NAMALWA (cell line): Measurements from ENCODE around the gene KCNK1.
"Not testable (repeated sequence)": the region's sequence is repeated elsewhere in the genome, so short reads cannot be mapped to it uniquely, and the experiment has no call there.

Source experiments
- DNase-seq: peaks from one replicate; pipeline ENCODE4 v3.0.0-alpha.2; 2015; ENCODE audit warnings: low spot score

KCNK1 gene

GRCh38 chr1:233607252-233608119 lies 6.4 kb upstream of the KCNK1 start:
- DNase-seq, result no peak

DNA sequence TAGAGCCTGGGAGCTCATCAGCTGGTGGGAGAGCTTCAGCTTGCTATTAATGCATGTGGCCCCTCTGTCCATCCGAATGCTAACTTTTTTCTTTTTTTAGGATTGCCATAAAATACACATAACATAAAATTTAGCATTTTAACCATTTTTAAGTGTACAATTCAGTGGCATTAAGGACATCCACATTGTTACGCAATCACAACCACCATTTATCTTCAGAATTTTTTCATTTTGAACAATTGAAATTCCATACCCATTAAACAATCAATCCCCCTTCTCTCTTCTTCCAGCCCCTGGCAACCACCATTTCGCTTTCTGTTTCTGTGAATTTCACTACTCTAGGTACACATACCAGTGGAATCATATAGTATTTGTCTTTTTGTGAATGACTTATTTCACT lies 4.9 kb upstream of the KCNK1 start:
- no peak for DNase-seq

GRCh38 chr1:233609926-233610325 lies 4.0 kb upstream of the KCNK1 start:
- no peak for DNase-seq

- no peak for DNase-seq
Measured at GRCh38 chr1:233610628-233611027, 3.3 kb upstream of the KCNK1 start.

GRCh38 chr1:233611363-233611762 lies 2.5 kb upstream of the KCNK1 start:
- not testable (repeated sequence) for DNase-seq

DNA sequence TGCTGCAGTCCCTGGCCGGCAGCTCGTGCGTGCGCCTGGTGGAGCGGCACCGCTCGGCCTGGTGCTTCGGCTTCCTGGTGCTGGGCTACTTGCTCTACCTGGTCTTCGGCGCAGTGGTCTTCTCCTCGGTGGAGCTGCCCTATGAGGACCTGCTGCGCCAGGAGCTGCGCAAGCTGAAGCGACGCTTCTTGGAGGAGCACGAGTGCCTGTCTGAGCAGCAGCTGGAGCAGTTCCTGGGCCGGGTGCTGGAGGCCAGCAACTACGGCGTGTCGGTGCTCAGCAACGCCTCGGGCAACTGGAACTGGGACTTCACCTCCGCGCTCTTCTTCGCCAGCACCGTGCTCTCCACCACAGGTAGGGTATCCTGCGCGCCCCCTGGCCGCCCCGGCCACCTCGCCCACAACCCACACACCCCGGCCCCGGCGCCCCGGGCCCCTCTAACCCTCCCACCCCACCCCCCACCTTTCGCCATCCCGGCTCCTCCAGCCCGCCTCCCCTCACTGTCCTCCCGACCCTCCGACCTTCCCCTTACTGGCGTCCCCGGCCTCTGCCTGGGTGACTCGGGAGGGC lies 352 bp downstream of the KCNK1 start:
- DNase-seq, result no peak

DNA sequence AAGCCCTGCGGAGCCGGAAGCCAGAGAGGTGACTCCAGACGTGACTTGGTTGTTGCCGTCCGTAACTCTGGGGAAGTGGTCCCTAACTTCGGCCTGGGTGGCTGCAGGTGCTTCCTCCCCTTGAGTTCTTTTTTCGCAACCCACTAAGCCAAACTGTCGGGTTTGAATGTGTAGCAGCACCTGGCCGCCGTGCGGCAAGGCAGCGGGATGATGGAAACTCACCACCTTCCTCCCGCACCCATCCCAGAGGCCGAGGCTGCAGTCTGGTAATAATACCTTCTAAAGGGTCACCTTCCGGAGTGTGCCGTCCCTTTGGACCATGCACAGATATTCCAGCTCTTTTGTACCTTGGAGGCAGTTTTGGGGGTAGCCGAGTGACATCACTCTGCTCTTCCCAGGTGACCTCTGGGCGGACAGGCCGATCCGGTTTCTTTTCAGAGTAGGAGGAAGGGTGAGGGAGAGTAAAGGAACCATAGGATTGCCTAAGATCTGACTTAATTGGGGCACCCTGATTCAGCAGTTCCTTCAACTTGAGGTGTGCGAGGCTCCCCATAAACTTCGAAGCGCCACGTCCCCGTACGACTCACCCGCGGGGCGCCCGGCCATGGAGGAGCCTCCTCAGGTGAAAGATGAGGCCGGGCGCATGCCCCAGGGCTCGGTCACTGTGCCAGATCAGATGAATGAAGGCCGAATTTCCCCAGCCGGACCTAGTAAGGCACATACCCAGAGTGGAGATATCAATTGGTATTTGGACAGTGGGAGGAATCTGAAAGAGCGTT lies 1.0 kb downstream of the KCNK1 start:
- no peak for DNase-seq

GRCh38 chr1:233615571-233615970 lies 1.7 kb downstream of the KCNK1 start:
- no peak for DNase-seq

GRCh38 chr1:233617025-233617424 lies 3.1 kb downstream of the KCNK1 start:
- no peak for DNase-seq

DNA sequence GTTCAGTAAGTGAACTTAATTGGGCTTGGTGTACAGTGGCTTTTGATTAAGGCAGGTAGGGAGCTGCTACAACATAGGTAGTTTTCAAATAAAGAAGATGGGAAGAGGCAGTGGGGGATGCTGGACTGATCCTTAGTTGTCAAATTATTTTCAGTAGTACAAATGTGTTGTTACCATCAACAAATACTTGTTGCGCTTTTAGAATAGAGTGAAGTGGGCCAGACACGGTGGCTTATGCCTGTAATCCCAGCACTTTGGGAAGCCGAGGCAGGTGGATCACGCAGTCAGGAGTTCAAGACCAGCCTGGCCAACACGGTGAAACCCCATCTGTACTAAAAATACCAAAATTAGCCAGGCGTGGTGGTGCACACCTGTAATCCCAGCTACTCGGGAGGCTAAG lies 5.5 kb downstream of the KCNK1 start:
- DNase-seq, result not testable (repeated sequence)

DNA sequence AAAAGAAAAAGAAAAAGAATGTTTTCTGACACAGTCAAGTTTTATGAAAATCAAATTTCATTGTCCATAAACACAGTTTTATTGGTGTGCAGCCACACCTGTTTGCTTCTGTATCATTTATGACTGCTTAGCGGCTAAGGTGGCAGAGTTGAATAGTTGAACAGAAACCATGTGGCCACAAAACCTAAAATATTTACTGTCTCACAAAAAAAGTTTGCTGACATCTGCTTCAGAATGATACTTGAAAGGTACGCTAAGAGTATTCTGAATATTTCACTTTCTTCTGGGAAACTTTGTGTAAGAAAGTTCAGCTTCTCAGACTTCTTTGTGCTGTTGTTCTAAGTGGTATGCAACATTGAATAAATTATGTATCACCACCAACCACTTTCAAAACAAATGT lies 6.2 kb downstream of the KCNK1 start:
- no peak for DNase-seq

GRCh38 chr1:233621923-233622322 lies 8.0 kb downstream of the KCNK1 start:
- DNase-seq, result no peak

DNA sequence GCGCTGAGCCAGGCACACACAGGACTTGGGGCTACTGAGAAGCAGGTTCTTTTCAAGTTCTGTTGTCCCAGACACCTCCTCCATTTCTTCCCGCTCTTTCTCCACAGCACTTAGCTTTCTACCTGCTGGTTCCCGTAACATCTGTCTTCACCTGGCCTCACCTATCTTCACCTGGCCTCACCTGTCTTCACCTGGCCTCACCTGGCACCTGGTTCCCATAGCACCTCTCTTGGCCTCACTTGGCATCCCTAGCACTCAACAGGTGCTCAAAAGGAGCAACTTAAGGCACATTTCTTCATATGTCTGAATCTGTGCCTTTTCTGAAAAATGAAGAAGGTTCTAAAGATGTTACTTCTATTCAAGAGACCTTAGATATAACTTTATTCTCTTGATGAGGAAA lies 10.4 kb downstream of the KCNK1 start:
- no peak for DNase-seq

GRCh38 chr1:233625087-233625486 lies 11.2 kb downstream of the KCNK1 start:
- no peak for DNase-seq

DNA sequence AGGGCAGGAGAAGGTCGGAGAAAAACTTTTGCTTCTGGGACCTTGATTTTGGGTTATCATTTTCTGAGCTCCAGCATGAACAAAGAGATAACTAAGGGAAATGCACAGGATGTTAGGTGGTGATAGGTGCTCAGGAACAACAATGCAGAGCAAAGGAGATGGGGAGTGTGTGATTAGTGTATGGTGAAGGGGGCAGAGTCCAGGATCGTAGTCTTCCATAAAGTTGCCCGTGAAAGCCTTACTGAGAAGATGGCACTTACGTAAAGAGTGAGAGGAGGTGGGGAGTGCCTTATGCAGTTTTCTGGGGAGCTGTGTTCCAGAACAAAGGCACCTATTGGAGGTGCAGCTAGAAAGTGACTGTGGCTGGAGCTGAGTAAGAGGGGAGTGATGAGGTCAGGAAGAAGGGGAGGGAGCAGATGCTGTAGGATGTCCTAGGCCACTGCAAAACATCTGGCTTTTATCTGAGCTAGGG lies 11.6 kb downstream of the KCNK1 start:
- no peak for DNase-seq

DNA sequence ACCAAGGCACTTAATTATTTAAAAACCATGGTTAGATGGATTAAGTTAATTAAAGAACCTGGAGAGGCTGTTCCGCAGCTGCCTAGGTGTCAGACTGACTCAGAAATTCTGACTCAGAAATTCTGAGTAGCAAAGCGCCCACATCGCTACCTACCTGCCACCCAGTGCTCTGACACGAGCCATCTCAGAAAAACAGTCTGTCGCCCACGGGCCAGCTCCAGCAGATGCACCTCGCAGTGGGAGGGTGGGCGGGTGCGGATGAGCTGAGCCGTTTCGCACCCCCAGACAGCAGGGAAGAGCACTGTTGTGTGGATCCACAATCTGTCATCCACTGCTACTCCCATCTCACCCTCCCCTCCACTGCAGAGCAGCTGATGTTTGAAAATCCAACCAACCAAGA lies 13.5 kb downstream of the KCNK1 start:
- no peak for DNase-seq

- no peak for DNase-seq
Measured at GRCh38 chr1:233627823-233628222, 13.9 kb downstream of the KCNK1 start.

GRCh38 chr1:233629305-233629935 lies 15.5 kb downstream of the KCNK1 start:
- no peak for DNase-seq

DNA sequence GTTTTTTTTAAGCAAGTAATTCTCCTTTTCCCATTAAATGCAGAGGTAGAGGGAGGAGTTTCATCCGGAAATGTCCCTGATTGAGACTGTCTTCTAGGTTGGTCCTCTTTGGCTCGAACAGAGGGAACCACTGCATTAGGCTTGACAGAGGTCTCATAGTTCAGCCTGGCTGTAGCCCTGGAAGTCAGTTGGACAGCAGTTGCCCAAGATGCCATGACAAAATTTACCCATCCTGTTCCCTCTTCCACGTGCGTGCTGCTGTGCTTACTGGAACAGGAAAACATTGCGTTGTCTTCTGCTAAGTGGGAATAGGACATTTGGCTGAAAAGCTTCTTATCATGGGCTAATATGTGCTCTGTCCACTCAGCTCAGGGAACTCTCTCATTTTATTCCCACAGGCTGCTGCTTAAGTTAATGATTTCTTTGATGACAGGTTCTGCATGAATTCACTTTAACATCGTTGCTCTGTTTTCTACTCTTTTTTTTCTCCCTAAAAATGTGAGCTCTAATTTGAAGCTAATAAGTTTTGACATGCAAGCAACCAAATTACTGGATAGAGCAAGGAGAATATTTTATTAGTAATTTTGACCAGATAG lies 18.0 kb downstream of the KCNK1 start:
- no peak for DNase-seq

DNA sequence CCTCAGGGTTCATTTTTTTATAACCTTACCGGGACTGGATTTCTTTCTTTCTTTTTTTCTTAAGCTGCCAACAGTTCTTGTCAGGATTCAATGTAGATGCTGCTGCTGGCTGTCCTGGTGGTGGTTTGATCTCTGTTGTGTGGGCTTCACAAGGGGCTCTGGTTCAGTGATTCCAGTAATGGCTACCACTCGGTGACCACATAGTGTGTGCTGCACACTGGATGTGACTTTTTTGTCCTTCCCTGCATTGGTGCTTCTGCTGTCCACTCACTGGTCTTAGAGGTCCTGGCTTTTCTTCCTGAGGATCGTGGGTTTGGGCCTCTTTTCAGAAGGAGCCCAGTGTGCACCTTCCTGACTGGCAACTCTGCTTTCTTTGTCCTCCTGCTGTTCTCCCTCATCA lies 18.5 kb downstream of the KCNK1 start:
- no peak for DNase-seq

DNA sequence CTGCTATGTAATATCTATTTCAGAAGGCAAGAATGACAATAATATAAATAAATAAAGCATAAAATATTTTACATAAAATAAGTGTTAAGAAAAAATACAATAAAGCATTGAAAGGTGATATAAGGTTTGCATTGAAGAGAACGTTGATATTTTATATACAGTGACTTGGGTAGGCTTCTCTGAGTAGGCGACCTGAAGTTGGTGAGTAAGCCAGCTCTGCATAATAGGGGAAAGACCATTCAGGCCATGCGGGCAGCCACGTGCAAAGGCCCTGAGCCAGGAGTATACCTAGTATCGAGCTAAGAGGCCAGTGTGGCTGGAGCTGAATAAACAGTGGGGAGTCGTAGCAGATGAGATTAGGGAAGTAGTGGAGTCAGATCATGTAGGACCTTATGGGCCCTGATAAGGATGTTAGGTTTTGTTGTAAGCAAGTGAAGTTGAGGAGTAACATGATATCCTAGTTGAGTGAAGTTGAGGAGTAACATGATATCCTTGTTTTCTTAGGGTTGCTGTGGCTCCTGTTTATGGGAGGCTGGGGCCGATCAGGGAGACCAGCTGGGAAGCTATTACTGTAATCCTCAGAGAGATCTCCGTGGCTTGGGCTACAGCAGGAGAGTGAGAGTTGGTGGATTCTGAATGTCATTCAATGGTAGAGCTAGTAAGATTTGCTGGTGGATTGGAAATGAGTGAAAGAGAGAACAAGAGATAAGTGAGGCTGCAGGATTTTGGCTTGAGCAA lies 22.0 kb downstream of the KCNK1 start:
- no peak for DNase-seq
